Esophagus squamous epithelium (tissue), 4 donors: ENCODE measurements around the gene PNP.

ENCODE experiments used
- CTCF ChIP-seq, 6 experiments: fragments of 450-650 bp in 4 of 6; fragments of 200-600 bp in 2 of 6; sonication (generic) in 2 of 6; IDR thresholded peaks; one replicate each; pipeline ENCODE4 v1.5.1; 2016 to 2019; ENCODE audit warnings: antibody characterized with exemption in 6 of 6, mild to moderate bottlenecking in 4 of 6, moderate library complexity in 4 of 6
- POLR2A ChIP-seq, 4 donors: fragments of 450-650 bp; IDR thresholded peaks; one replicate each; pipeline ENCODE4 v1.6.1; 2017; ENCODE audit warnings: antibody characterized with exemption in 4 of 4, mild to moderate bottlenecking in 4 of 4, moderate library complexity in 3 of 4

GRCh38 chr14:20499108-20499507, 29.9 kb downstream of the PNP start:
- TF ChIP-seq POLR2A (IDR thresholded peaks at IDR 0.05) = no peak
- TF ChIP-seq CTCF (IDR thresholded peaks at IDR 0.05) = no peak
